HepG2 (cell line): ENCODE data around the gene INPP5E. TPM values are rescaled to one million over a fixed set of nuclear protein-coding genes. Genes with fewer than 3 reads are reported as not detected.

Experiments used
- AGO2 ChIP-seq: fragments of 200-400 bp; formaldehyde crosslinking; optimal IDR thresholded peaks from 2 replicates; pipeline ENCODE3; 2017; ENCODE audit warnings: mild to moderate bottlenecking, low read depth, low read length, moderate library complexity
- CBX5 ChIP-seq: sonication (generic); formaldehyde crosslinking; IDR thresholded peaks from 2 replicates; pipeline ENCODE4 v1.4.0; 2020; ENCODE audit warnings: missing genetic modification reagents, borderline replicate concordance
- DPF2 ChIP-seq: sonication (generic); formaldehyde crosslinking; IDR thresholded peaks from 2 replicates; pipeline ENCODE4 v1.4.0; 2020; ENCODE audit warnings: mild to moderate bottlenecking, low read depth, missing genetic modification reagents, borderline replicate concordance
- FOXP1 ChIP-seq, 2 experiments: fragments of 450-650 bp in 1 of 2; IDR thresholded peaks; 2 replicates each; pipeline ENCODE4 v1.6.1; 2017 to 2018; ENCODE audit warnings: antibody characterized with exemption in 1 of 2
- HMGXB3 ChIP-seq: sonication (generic); formaldehyde crosslinking; IDR thresholded peaks from 2 replicates; pipeline ENCODE4 v1.4.0; 2020; ENCODE audit warnings: missing genetic modification reagents, borderline replicate concordance
- KDM6A ChIP-seq: IDR thresholded peaks from 2 replicates; pipeline ENCODE4 v1.6.1; 2016; ENCODE audit warnings: low read depth
- MAFG ChIP-seq: sonication (generic); formaldehyde crosslinking; IDR thresholded peaks from 2 replicates; pipeline ENCODE4 v1.5.1; 2020; ENCODE audit warnings: mild to moderate bottlenecking, missing genetic modification reagents
- NFKB2 ChIP-seq: sonication (generic); formaldehyde crosslinking; IDR thresholded peaks from 2 replicates; pipeline ENCODE4 v1.4.0; 2020; ENCODE audit warnings: missing genetic modification reagents, borderline replicate concordance
- POLR2AphosphoS2 ChIP-seq: IDR thresholded peaks from 2 replicates; pipeline ENCODE4 v1.6.1; 2011; ENCODE audit warnings: low read depth, low read length, improper control_type of control experiment
- RBAK ChIP-seq: sonication (generic); formaldehyde crosslinking; IDR thresholded peaks from 2 replicates; pipeline ENCODE4 v1.5.1; 2020; ENCODE audit warnings: mild to moderate bottlenecking, missing genetic modification reagents
- SIX4 ChIP-seq: sonication (generic); formaldehyde crosslinking; IDR thresholded peaks from 2 replicates; pipeline ENCODE4 v1.4.0; 2020; ENCODE audit warnings: missing genetic modification reagents
- THAP8 ChIP-seq: sonication (generic); formaldehyde crosslinking; IDR thresholded peaks from 2 replicates; pipeline ENCODE4 v1.5.1; 2020; ENCODE audit warnings: missing genetic modification reagents, mild to moderate bottlenecking, borderline replicate concordance
- ZFP36 ChIP-seq: fragments of 150-350 bp; IDR thresholded peaks from 2 replicates; pipeline ENCODE4 v1.6.1; 2018; ENCODE audit warnings: borderline replicate concordance, low read length, low read depth; ENCODE audit not compliant: partially characterized antibody
- ZFP90 ChIP-seq: sonication (generic); formaldehyde crosslinking; IDR thresholded peaks from 2 replicates; pipeline ENCODE4 v1.8.0; 2022; ENCODE audit warnings: missing genetic modification reagents, mild to moderate bottlenecking, inconsistent platforms, borderline replicate concordance
- ZFYVE20 ChIP-seq: sonication (generic); formaldehyde crosslinking; IDR thresholded peaks from 2 replicates; pipeline ENCODE4 v1.8.0; 2023; ENCODE audit warnings: low read depth, mild to moderate bottlenecking, moderate library complexity, missing genetic modification reagents, borderline replicate concordance
- ZMAT5 ChIP-seq: sonication (generic); formaldehyde crosslinking; IDR thresholded peaks from 2 replicates; pipeline ENCODE4 v1.5.0; 2020; ENCODE audit warnings: mild to moderate bottlenecking, low read depth, missing genetic modification reagents, borderline replicate concordance
- ZMYM2 ChIP-seq: sonication (generic); formaldehyde crosslinking; IDR thresholded peaks from 2 replicates; pipeline ENCODE4 v1.8.0; 2022; ENCODE audit warnings: mild to moderate bottlenecking, missing genetic modification reagents
- ZNF264 ChIP-seq: sonication (generic); formaldehyde crosslinking; IDR thresholded peaks from 2 replicates; pipeline ENCODE4 v1.4.0; 2020; ENCODE audit warnings: missing genetic modification reagents
- ZNF326 ChIP-seq: sonication (generic); formaldehyde crosslinking; IDR thresholded peaks from 2 replicates; pipeline ENCODE4 v1.4.0; 2020; ENCODE audit warnings: missing genetic modification reagents, borderline replicate concordance
- ZNF431 ChIP-seq: sonication (generic); formaldehyde crosslinking; IDR thresholded peaks from 2 replicates; pipeline ENCODE4 v1.9.0; 2022; ENCODE audit warnings: missing genetic modification reagents, low read depth, mild to moderate bottlenecking, borderline replicate concordance
- ZNF598 ChIP-seq: sonication (generic); formaldehyde crosslinking; IDR thresholded peaks from 2 replicates; pipeline ENCODE4 v1.5.1; 2020; ENCODE audit warnings: mild to moderate bottlenecking, missing genetic modification reagents, borderline replicate concordance
- ZNF644 ChIP-seq: IDR thresholded peaks from 2 replicates; pipeline ENCODE4 v1.6.1; 2016; ENCODE audit warnings: low read depth
- ZNF672 ChIP-seq: sonication (generic); formaldehyde crosslinking; IDR thresholded peaks from 2 replicates; pipeline ENCODE4 v1.8.1; 2022; ENCODE audit warnings: missing genetic modification reagents
- ZNF709 ChIP-seq: sonication (generic); formaldehyde crosslinking; IDR thresholded peaks from 2 replicates; pipeline ENCODE4 v1.5.0; 2020; ENCODE audit warnings: mild to moderate bottlenecking, missing genetic modification reagents
- ZNF768 ChIP-seq: sonication (generic); formaldehyde crosslinking; IDR thresholded peaks from 2 replicates; pipeline ENCODE4 v1.4.0; 2020; ENCODE audit warnings: missing genetic modification reagents
- ZNF891 ChIP-seq: sonication (generic); formaldehyde crosslinking; IDR thresholded peaks from 2 replicates; pipeline ENCODE4 v1.5.0; 2020; ENCODE audit warnings: mild to moderate bottlenecking, missing genetic modification reagents
- polyA plus RNA-seq, 8 experiments: library from polyadenylated mRNA; depleted of rRNA in 3 of 8; stranded (reverse) in 7 of 8; unstranded in 1 of 8; fragments of >200 nt; fragmentation: Illumina TruSeq in 4 of 8; extraction: Trizol in 4 of 8; gene quantifications; 2 replicates each; pipeline versions ENCODE4 v1.2.1 to v1.2.3, GENCODE V29; 2011 to 2016; ENCODE audit warnings: low read depth in 4 of 8, missing spikeins in 1 of 8, mixed read lengths in 1 of 8; ENCODE audit not compliant: insufficient read depth in 1 of 8
- total RNA-seq, 5 experiments: library from RNA; depleted of rRNA; stranded (reverse); fragments of >200 nt; fragmentation: Illumina TruSeq; extraction: Trizol; gene quantifications; 2 replicates each; pipeline ENCODE4 v1.2.3, GENCODE V29; 2016; ENCODE audit warnings: low read depth in 1 of 5

Gene INPP5E
- total and polyA plus RNA-seq, 2 of the 13 experiments (the other 11 are each of a cell fraction or from before 2014, with no cell fraction given): 5.5 TPM

GRCh38 chr9:136482793-136483588 lies 43.3 kb upstream of the INPP5E start, which contains the start of gene SEC16A (continued):
- no peak for TF ChIP-seq ZMAT5 (CRISPR knock-in tag)
- TF ChIP-seq SIX4 (CRISPR knock-in tag): no peak
- no peak for TF ChIP-seq MAFG
- TF ChIP-seq KDM6A: no peak
- peak; percentile 35; the same call in 1 of the 2 replicates for TF ChIP-seq ZNF431 (CRISPR knock-in tag)
- TF ChIP-seq ZNF672 (CRISPR knock-in tag): no peak
- TF ChIP-seq ZNF709 (CRISPR knock-in tag): no peak
- no peak for TF ChIP-seq CBX5 (CRISPR knock-in tag)
- TF ChIP-seq NFKB2 (CRISPR knock-in tag): peak; percentile 52; the same call in 1 of the 2 replicates
- TF ChIP-seq ZFP90 (CRISPR knock-in tag): no peak
- no peak for TF ChIP-seq POLR2AphosphoS2
- TF ChIP-seq RBAK (CRISPR knock-in tag): no peak
- TF ChIP-seq ZFYVE20 (CRISPR knock-in tag): no peak
- TF ChIP-seq ZMYM2 (CRISPR knock-in tag): no peak
- no peak for TF ChIP-seq ZNF326 (CRISPR knock-in tag)
- TF ChIP-seq ZNF768 (CRISPR knock-in tag): peak; percentile 72; the same call in 1 of the 2 replicates
- no peak for TF ChIP-seq ZNF264
- TF ChIP-seq AGO2: peak; percentile 88
- 0 out of 2 replicates have a peak, but pooled peaks have one; percentile 30 for TF ChIP-seq ZNF891
- TF ChIP-seq FOXP1 (IDR thresholded peaks at IDR 0.05): no peak
- no peak for TF ChIP-seq FOXP1 (CRISPR knock-in tag; IDR thresholded peaks at IDR 0.05)
- no peak for TF ChIP-seq ZNF598
- TF ChIP-seq ZFP36: no peak
- TF ChIP-seq THAP8 (CRISPR knock-in tag): no peak
- TF ChIP-seq ZNF644: no peak
- no peak for TF ChIP-seq HMGXB3 (CRISPR knock-in tag)
- no peak for TF ChIP-seq DPF2 (CRISPR knock-in tag)
